ENCODE results near the gene YY1. TPM values are rescaled to one million over a fixed set of nuclear protein-coding genes. Genes with fewer than 3 reads are reported as not detected.

The YY1 gene
- total and polyA plus RNA-seq, 7 donors = 26.7 to 61.5 (median 53.9) TPM

DNA sequence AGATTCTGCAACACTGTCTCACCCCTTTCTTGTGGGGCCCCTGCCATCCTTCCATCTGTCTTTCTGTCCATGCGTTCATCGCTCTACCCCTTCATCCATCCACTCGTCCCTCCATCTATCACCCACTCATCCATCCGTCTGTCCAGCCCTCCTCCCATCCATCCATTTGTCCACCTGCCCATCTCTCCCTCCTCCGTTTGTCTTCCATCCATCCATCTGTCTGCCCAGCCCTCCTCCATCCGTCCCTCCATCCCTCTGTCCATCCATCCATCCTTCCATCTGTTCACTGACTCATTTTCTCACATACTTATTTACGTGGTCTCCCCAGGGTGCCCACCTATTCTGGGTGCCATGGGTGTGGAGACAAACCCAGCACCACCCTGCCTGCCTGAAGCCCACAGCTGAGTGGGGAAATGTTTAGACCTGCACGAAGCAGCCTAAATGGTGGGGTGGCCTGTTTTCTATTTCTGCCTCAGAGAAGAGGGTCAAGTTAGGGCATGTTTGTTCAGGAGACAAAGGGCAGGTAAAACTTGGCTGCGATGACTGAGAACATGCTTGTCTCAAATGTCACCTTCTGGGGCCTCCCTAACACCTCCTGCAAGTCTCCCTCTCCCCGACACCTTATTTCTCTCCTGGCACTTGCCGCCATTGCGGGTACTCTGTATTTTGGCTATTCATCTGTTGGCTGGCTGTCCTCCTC lies 81.4 kb downstream of the YY1 start:
- TF ChIP-seq EP300 (IDR thresholded peaks at IDR 0.05) = no peak
- TF ChIP-seq, protein P1, sequence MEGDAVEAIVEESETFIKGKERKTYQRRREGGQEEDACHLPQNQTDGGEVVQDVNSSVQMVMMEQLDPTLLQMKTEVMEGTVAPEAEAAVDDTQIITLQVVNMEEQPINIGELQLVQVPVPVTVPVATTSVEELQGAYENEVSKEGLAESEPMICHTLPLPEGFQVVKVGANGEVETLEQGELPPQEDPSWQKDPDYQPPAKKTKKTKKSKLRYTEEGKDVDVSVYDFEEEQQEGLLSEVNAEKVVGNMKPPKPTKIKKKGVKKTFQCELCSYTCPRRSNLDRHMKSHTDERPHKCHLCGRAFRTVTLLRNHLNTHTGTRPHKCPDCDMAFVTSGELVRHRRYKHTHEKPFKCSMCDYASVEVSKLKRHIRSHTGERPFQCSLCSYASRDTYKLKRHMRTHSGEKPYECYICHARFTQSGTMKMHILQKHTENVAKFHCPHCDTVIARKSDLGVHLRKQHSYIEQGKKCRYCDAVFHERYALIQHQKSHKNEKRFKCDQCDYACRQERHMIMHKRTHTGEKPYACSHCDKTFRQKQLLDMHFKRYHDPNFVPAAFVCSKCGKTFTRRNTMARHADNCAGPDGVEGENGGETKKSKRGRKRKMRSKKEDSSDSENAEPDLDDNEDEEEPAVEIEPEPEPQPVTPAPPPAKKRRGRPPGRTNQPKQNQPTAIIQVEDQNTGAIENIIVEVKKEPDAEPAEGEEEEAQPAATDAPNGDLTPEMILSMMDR (IDR thresholded peaks at IDR 0.05) = no peak
- TF ChIP-seq POLR2AphosphoS5 (IDR thresholded peaks at IDR 0.05) = no peak
- TF ChIP-seq POLR2A (IDR thresholded peaks at IDR 0.05) = no peak
- intact Hi-C loops (cut with DNase I) = no loop called here
- Histone ChIP-seq H3K9me3 (no peaks in the 10 kb centered on the region), H3K4me1 (peaks cover 0 to 12% (median 10%) of the 10 kb centered on the region in 4 donors), H3K27ac (no peak overlapping the region), H3K27me3 (no peaks in the 10 kb centered on the region), H3K4me3 (no peak overlapping the region), H3K36me3 (no peaks in the 10 kb centered on the region)
- DNase-seq = no peak
- 87 to 92% methylated on average over 12 of the region's 12 CpGs for WGBS, 2 donors

DNA sequence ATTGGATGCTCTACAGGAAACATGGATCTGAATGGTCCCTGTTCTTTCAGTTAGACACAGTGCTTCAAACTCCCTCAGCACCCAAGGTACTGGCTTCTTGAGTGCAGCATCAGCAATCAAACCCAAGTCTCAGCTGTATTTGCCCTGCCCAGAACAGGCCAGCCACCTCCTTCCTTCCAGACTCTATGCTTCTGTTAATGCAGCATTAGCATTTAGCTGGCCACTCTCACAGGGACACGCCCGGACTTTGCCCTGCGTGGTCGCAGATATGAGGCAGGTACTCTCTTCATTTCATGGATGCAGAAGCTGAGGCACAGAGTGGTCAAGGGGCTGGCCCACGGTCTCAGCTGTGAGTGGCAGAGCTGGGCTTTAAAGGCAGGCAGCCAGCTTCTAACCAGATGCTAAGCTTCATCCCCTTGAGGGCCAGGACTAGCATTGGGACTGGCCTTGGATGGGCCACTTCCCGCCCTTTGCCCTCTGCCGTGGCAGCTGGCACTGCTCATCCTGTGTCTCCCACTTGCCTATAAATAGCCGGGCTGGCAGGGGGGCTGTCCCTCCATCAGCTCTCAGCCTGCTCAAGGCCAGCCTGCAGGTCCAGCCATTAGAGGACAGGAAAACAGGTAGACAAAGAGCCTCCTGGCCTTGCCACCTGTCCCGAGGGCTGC lies 82.7 kb downstream of the YY1 start:
- intact Hi-C loops (cut with DNase I) = no loop called here
- no peaks in the 10 kb centered on the region for H3K27me3 ChIP-seq

DNA sequence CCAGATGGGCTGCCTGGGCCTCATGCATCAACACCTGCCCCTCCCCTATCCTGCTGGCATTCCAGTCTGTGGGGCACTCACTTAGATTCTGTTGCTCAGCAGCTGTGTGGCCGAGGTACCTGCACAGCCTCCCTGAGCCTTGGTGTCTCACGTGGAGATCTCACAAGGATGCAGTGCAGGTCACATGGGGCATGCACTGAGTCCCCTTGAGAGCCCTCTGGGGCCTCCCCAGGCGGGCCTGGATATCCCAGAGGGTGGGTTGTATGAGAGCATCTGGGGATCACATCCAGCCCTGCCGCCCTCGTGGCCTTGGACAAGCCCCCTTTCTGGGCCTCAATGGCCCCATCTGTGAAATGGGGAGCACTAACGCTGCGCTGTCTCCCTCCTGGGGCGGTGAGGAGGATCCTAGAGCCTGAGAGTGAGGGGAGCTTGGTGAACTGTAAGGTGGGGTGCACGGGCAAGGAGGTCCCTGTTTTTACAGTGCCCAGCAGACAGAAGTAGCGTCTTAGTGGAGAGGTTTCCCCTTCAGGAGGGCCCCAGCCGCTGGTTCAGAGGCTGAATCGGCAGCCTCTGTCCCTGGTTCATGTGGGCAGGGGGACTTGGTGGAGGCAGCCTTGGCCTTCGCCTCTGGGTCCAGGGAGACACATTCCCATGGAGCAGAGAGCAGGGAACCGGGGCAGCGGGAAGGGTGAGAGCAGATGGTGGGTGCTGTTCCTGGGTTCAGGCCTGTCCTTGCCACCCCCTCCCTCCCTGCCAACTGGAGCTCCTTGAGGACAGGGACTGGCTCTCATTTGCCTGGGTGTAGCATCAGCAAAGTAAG lies 83.4 kb downstream of the YY1 start:
- Histone ChIP-seq H3K36me3 (no peaks in the 10 kb centered on the region), H3K4me3 (no peak overlapping the region), H3K4me1 (peaks cover 0 to 12% (median 10%) of the 10 kb centered on the region in 4 donors), H3K9me3 (no peaks in the 10 kb centered on the region), H3K27ac (no peak overlapping the region), H3K27me3 (no peaks in the 10 kb centered on the region)
- TF ChIP-seq POLR2AphosphoS5 (IDR thresholded peaks at IDR 0.05) = no peak
- TF ChIP-seq, protein P1 (IDR thresholded peaks at IDR 0.05) = no peak
- no peak for TF ChIP-seq POLR2A (IDR thresholded peaks at IDR 0.05)
- TF ChIP-seq EP300 (IDR thresholded peaks at IDR 0.05) = no peak
- intact Hi-C loops (cut with DNase I) = no loop called here
- no peak for DNase-seq
- 90% methylated on average over 15 of the region's 15 CpGs for WGBS, 2 donors

More for the DNA sequence above, 82.7 kb downstream of the YY1 start:
- Histone ChIP-seq H3K4me3 (no peak overlapping the region), H3K27ac (no peak overlapping the region), H3K9me3 (no peaks in the 10 kb centered on the region), H3K36me3 (no peaks in the 10 kb centered on the region), H3K4me1 (peaks cover 0 to 12% (median 10%) of the 10 kb centered on the region in 4 donors)
- no peak for DNase-seq
- WGBS, 2 donors = 57 to 78% methylated on average over 9 of the region's 9 CpGs
- TF ChIP-seq POLR2AphosphoS5 (IDR thresholded peaks at IDR 0.05) (no peak), POLR2A (IDR thresholded peaks at IDR 0.05) (no peak), EP300 (IDR thresholded peaks at IDR 0.05) (no peak)
- TF ChIP-seq, protein P1 (IDR thresholded peaks at IDR 0.05) = no peak

DNA sequence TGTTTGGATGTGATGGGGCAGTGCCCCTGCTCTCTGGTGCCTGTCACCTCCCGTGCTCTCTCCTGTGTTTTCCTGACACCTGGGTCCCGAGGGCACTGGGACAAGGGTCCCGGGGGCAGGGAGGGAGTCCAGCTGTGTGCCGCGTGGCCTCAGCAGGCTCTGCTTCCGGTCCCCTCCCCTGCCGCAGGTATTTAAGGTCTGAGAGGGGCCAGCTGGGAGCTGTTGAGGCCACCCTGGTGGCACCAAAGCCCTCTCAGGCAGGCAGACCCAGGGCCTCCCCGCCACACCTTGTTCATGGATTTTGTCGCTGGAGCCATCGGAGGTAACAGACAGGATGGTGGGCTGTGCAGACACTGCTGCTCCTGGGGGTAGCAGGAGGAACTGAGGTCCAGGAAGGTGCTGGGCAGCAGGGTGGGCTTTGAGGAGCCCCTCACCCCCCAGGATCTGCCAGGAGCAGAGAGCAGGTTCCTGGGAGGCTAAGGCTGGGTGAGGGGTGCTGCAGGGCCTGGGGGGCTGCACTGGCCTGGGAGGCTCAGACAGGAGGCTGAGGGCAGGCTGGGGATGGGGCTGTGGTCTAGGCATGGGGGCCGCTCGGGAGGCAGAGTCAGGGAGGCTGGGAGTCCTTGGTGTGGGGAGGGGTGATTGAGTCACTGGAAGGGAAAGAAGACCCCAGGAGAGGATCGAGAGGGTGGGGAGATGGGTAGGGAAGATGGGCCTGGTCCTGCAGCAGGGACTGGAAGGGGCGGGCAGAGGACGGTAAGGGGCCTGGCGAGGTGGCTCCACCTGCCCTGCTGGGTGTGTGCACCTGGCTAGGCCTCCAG lies 84.4 kb downstream of the YY1 start, which contains the start of gene SLC25A47:
Gene SLC25A47 (plus strand): TSS at position 219 of the 821 bp plus-strand sequence. CDS start 76 bp downstream, at position 295.
- 90 to 92% methylated on average over 16 of the region's 16 CpGs for WGBS, 2 donors
- no peak for TF ChIP-seq POLR2A (IDR thresholded peaks at IDR 0.05)
- TF ChIP-seq POLR2AphosphoS5 (IDR thresholded peaks at IDR 0.05) = no peak
- no peak for TF ChIP-seq EP300 (IDR thresholded peaks at IDR 0.05)
- TF ChIP-seq, protein P1 (IDR thresholded peaks at IDR 0.05) = no peak

More for the DNA sequence above, 84.4 kb downstream of the YY1 start, which contains the start of gene SLC25A47:
- DNase-seq = no peak
- H3K36me3 ChIP-seq = no peaks in the 10 kb centered on the region
- H3K9me3 ChIP-seq = no peaks in the 10 kb centered on the region
- intact Hi-C loops (cut with DNase I) = no loop called here
- H3K27me3 ChIP-seq = no peaks in the 10 kb centered on the region
- peaks cover 0 to 4% (median 3%) of the 10 kb centered on the region in 4 donors for H3K4me1 ChIP-seq
- H3K27ac ChIP-seq = no peak within 1 kb of the TSS
- no peak within 1 kb of the TSS for H3K4me3 ChIP-seq

Data from sigmoid colon (tissue), 7 donors.